Fibroblast of skin of scalp (primary cell): ENCODE data around the gene PCDHA9. TPM values are rescaled to one million over a fixed set of nuclear protein-coding genes. Genes with fewer than 3 reads are reported as not detected.
A peak's percentile ranks its signal among the peaks of the same experiment; 100 is the strongest.
"Not testable (repeated sequence)": the region's sequence is repeated elsewhere in the genome, so short reads cannot be mapped to it uniquely, and the experiment has no call there.

Experiments
- DNase-seq: peaks from one replicate; pipeline ENCODE4 v3.0.0-alpha.2; 2013
- polyA plus RNA-seq, 2 experiments: library from polyadenylated mRNA; unstranded; fragments of 120-200 nt; gene quantifications; one replicate each; pipeline ENCODE4 v1.2.1, GENCODE V29; 2013; ENCODE audit not compliant: insufficient read length in 2 of 2

PCDHA9 gene, protein sequence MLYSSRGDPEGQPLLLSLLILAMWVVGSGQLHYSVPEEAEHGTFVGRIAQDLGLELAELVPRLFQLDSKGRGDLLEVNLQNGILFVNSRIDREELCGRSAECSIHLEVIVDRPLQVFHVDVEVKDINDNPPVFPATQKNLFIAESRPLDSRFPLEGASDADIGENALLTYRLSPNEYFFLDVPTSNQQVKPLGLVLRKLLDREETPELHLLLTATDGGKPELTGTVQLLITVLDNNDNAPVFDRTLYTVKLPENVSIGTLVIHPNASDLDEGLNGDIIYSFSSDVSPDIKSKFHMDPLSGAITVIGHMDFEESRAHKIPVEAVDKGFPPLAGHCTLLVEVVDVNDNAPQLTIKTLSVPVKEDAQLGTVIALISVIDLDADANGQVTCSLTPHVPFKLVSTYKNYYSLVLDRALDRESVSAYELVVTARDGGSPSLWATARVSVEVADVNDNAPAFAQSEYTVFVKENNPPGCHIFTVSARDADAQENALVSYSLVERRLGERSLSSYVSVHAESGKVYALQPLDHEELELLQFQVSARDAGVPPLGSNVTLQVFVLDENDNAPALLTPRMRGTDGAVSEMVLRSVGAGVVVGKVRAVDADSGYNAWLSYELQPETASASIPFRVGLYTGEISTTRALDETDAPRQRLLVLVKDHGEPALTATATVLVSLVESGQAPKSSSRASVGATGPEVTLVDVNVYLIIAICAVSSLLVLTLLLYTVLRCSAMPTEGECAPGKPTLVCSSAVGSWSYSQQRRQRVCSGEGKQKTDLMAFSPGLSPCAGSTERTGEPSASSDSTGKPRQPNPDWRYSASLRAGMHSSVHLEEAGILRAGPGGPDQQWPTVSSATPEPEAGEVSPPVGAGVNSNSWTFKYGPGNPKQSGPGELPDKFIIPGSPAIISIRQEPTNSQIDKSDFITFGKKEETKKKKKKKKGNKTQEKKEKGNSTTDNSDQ
- polyA plus RNA-seq (2013, experiment 1 of 2; ENCODE audit: insufficient read length), result not detected
- not detected for polyA plus RNA-seq (2013, experiment 2 of 2; ENCODE audit: insufficient read length)

GRCh38 chr5:140848139-140849102, at the start of gene PCDHA9:
Gene PCDHA9, plus strand, starts transcription at chr5:140848382. Its CDS starts 114 bp downstream, at chr5:140848496.
- peak; percentile 13 for DNase-seq

DNA sequence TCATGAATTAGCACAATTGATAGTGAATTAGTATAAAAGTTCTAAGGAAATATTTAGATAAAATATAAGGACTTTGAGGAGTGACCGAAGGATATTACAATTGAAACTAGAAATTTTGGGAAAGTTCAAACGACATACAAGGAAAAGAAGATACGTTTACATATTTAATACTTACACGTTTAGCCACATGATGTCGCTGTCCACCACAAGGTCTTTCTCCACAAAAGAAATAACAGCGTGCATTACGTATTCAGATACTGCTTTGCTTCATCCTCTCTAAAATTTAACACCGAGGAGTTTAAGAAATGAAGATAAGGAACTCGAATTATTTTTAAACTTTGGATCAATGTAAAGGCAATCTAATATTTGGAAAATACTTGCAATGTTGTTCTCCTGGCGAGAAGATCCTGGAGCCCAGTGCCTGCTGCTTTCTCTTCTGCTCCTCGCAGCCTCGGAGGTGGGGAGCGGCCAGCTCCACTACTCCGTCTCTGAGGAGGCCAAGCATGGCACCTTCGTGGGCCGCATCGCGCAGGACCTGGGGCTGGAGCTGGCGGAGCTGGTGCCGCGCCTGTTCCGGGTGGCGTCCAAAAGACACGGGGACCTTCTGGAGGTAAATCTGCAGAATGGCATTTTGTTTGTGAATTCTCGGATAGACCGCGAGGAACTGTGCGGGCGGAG, 47.2 kb upstream of the PCDHA9 start, which contains the start of gene PCDHA3:
Gene PCDHA3, plus strand, starts transcription at position 242 of the 678 bp plus-strand sequence.
- DNase-seq, result peak; percentile 12

GRCh38 chr5:140801494-140801841, 46.7 kb upstream of the PCDHA9 start:
- peak; percentile 2 for DNase-seq

DNA sequence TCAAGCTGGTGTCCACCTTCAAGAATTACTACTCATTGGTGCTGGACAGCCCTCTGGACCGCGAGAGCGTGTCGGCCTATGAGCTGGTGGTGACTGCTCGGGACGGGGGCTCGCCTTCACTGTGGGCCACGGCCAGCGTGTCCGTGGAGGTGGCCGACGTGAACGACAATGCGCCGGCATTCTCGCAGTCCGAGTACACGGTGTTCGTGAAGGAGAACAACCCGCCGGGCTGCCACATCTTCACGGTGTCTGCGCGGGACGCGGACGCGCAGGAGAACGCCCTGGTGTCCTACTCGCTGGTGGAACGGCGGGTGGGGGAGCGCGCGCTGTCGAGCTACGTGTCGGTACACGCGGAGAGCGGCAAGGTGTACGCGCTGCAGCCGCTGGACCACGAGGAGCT, 45.8 kb upstream of the PCDHA9 start:
- not testable (repeated sequence) for DNase-seq

- no peak for DNase-seq
These were observed 45.4 kb upstream of the PCDHA9 start for GRCh38 chr5:140802781-140803271.

- DNase-seq, result peak; percentile 1
These were observed 41.1 kb upstream of the PCDHA9 start, which contains the start of gene PCDHA4 for GRCh38 chr5:140806834-140807775. Gene PCDHA4, plus strand, starts transcription at chr5:140807068.

GRCh38 chr5:140808241-140808888, 39.8 kb upstream of the PCDHA9 start:
- not testable (repeated sequence) for DNase-seq

GRCh38 chr5:140808889-140809291, 39.3 kb upstream of the PCDHA9 start:
- no peak for DNase-seq

DNA sequence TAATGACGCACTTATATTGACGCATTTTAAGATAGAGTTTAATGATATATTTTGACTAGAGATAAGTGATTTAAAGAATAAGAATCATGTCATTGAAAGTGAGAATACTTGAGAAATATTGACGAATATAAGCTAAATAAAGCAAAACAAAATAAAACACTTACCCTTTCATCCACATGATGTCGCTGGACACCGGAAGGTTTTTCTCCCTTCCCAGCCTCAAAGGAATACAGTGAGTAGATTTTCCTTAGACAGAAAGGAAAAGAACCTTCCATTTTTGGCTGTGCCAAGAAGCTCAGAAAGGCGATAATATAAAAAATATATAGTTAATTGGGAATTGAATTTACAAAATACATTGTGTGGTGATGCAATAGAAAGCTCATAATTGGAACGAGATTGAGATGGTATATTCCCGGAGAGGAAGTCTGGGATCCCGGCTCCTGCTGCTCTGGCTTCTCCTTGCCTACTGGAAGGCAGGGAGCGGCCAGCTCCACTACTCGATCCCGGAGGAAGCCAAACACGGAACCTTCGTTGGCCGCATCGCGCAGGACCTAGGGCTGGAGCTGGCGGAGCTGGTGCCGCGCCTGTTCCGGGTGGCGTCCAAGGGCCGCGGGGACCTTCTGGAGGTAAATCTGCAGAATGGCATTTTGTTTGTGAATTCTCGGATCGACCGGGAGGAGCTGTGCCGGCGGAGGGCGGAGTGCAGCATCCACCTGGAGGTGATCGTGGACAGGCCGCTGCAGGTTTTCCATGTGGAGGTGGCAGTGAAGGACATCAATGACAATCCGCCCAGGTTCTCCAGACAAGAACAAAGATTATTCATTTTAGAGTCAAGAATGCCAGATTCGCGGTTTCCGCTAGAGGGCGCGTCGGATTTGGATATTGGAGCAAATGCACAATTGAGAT, 26.6 kb upstream of the PCDHA9 start, which contains the start of gene PCDHA5:
Gene PCDHA5, plus strand, starts transcription at position 239 of the 906 bp plus-strand sequence.
- no peak for DNase-seq

- no peak for DNase-seq
These were observed 25.9 kb upstream of the PCDHA9 start for GRCh38 chr5:140822281-140822629.

DNA sequence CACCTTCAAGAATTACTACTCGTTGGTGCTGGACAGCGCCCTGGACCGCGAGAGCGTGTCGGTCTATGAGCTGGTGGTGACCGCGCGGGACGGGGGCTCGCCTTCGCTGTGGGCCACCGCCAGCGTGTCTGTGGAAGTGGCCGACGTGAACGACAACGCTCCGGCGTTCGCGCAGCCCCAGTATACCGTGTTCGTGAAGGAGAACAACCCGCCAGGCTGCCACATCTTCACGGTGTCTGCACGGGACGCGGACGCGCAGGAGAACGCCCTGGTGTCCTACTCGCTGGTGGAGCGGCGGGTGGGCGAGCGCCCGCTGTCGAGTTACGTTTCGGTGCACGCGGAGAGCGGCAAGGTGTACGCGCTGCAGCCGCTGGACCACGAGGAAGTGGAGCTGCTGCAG, 25.2 kb upstream of the PCDHA9 start:
- DNase-seq, result not testable (repeated sequence)

GRCh38 chr5:140823475-140823874, 24.7 kb upstream of the PCDHA9 start:
- DNase-seq, result no peak

GRCh38 chr5:140827704-140828361, 20.3 kb upstream of the PCDHA9 start, which contains the start of gene PCDHA6:
Gene PCDHA6, plus strand, starts transcription at chr5:140827960. Its CDS starts 132 bp downstream, at chr5:140828092.
- no peak for DNase-seq

DNA sequence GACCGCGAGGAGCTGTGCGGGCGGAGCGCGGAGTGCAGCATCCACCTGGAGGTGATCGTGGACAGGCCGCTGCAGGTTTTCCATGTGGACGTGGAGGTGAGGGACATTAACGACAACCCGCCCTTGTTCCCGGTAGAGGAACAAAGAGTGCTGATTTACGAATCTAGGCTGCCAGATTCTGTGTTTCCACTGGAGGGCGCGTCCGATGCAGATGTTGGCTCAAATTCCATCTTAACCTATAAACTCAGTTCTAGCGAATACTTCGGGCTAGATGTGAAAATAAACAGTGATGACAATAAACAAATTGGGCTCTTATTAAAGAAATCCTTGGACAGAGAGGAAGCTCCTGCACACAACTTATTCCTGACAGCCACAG, 19.8 kb upstream of the PCDHA9 start:
- no peak for DNase-seq

DNA sequence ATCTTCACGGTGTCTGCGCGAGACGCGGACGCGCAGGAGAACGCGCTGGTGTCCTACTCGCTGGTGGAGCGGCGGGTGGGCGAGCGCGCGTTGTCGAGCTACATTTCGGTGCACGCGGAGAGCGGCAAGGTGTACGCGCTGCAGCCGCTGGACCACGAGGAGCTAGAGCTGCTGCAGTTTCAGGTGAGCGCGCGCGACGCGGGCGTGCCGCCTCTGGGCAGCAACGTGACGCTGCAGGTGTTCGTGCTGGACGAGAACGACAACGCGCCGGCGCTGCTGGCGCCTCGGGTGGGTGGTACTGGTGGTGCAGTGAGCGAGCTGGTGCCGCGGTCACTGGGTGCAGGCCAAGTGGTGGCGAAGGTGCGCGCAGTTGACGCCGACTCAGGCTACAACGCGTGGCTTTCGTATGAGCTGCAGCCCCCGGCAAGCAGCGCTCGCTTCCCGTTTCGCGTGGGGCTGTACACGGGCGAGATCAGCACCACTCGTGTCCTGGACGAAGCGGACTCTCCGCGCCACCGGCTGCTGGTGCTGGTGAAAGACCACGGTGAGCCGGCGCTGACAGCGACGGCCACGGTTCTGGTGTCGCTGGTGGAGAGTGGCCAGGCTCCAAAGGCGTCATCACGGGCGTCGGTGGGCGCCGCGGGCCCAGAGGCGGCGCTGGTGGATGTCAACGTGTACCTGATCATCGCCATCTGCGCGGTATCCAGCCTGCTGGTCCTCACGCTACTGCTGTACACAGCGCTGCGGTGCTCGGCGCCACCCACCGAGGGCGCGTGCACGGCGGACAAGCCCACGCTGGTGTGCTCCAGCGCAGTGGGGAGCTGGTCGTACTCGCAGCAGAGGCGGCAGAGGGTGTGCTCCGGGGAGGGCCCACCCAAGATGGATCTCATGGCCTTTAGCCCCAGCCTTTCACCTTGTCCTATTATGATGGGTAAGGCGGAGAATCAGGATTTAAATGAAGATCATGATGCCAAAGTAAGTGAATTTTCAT, 18.4 kb upstream of the PCDHA9 start:
- not testable (repeated sequence) for DNase-seq

DNA sequence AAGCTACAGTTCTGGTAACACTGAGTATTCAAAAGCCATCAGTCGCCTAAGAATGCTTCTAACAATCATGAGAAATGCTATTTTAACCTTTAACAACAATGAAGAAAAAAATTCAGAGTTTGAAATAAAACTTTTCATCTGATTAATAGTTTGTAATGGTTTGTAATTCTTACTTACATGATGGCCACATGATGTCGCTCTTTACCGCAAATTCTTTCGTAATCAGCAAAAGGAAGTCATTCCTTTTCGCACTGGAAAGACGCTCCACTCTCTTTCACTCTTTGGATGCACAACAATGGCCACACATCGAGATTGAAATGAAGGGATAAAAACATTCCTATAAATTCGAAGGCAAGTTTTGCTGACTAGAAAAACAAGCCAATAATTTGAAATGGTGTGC, 14.2 kb upstream of the PCDHA9 start, which contains the start of gene PCDHA7:
Gene PCDHA7, plus strand, starts transcription at position 277 of the 400 bp plus-strand sequence. Its CDS starts 115 bp downstream, at position 392.
- DNase-seq, result peak; percentile 31
